HG03457 (cell line): Measurements from ENCODE around the gene CD59.
A peak's percentile ranks its signal among the peaks of the same experiment; 100 is the strongest.
"Not testable (repeated sequence)": the region's sequence is repeated elsewhere in the genome, so short reads cannot be mapped to it uniquely, and the experiment has no call there.

Experiments used
- ATAC-seq: cut with Tn5 transposase; IDR thresholded peaks from one replicate; pipeline ENCODE4 v1.9.1; 2021; ENCODE audit warnings: moderate number of reproducible peaks; ENCODE audit not compliant: unreplicated experiment

CD59 gene

GRCh38 chr11:33716243-33716642 is 20.0 kb downstream of the CD59 start:
- no peak for ATAC-seq

- ATAC-seq: no peak
Measured at GRCh38 chr11:33713856-33714398, 22.3 kb downstream of the CD59 start.

GRCh38 chr11:33713151-33713855 is 22.9 kb downstream of the CD59 start:
- ATAC-seq: no peak

GRCh38 chr11:33712436-33712835 is 23.8 kb downstream of the CD59 start:
- ATAC-seq: no peak

- ATAC-seq: no peak
Measured at GRCh38 chr11:33709466-33709865, 26.8 kb downstream of the CD59 start.

- ATAC-seq: no peak
Measured at GRCh38 chr11:33708985-33709384, 27.2 kb downstream of the CD59 start.

- not testable (repeated sequence) for ATAC-seq
Measured at GRCh38 chr11:33707831-33708230, 28.4 kb downstream of the CD59 start.

- ATAC-seq: no peak
Measured at GRCh38 chr11:33706966-33707365, 29.3 kb downstream of the CD59 start.

- ATAC-seq: no peak
Measured at GRCh38 chr11:33706546-33706945, 29.7 kb downstream of the CD59 start.

- ATAC-seq: no peak
Measured at GRCh38 chr11:33704240-33705002, 31.8 kb downstream of the CD59 start.

- no peak for ATAC-seq
Measured at GRCh38 chr11:33703788-33704187, 32.4 kb downstream of the CD59 start.

GRCh38 chr11:33703234-33703633 is 33.0 kb downstream of the CD59 start:
- no peak for ATAC-seq

GRCh38 chr11:33701302-33702230 is 34.7 kb downstream of the CD59 start:
- peak; percentile 9 for ATAC-seq

- peak; percentile 87 for ATAC-seq
Measured at GRCh38 chr11:33700502-33701271, 35.5 kb downstream of the CD59 start, which contains the start of gene C11orf91. Gene C11orf91, minus strand, starts transcription at chr11:33700826. Its CDS starts 86 bp downstream, at chr11:33700740.

GRCh38 chr11:33700063-33700501 is 36.1 kb downstream of the CD59 start:
- no peak for ATAC-seq

GRCh38 chr11:33699515-33700062 is 36.6 kb downstream of the CD59 start:
- no peak for ATAC-seq

GRCh38 chr11:33698921-33699320 is 37.3 kb downstream of the CD59 start:
- no peak for ATAC-seq

- no peak for ATAC-seq
Measured at GRCh38 chr11:33697997-33698396, 38.2 kb downstream of the CD59 start.

- no peak for ATAC-seq
Measured at GRCh38 chr11:33696931-33697638, 39.1 kb downstream of the CD59 start.
